OCI-M2 (cell line): ENCODE data around the gene MARK3.

Experiments
- DNase-seq: peaks from one replicate; lab custom pipeline; 2025; ENCODE audit not compliant: unreplicated experiment; lab: John Stamatoyannopoulos, UW

Gene MARK3

GRCh38 chr14:103366741-103367140, 18.5 kb upstream of the MARK3 start:
- DNase-seq = no peak

DNA sequence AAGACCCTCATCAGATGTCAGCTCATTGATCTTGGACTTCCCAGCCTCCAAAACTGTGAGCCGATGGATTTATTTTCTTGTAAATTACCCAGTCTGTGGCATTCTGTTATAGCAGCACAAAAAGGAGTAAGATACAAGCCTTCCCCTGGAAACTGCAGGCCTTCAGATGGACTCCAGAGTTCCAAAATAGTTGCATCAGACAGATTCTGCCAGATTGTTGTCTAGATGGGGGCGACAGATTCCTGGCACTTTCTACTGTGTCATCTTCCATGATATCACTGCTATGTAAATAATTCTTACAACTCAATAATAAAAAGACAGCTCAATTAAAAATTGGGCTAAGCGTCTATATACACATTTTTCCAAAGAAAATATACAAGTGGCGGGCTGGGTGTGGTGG, 17.2 kb upstream of the MARK3 start:
- DNase-seq = no peak

- no peak for DNase-seq
Observed at GRCh38 chr14:103370087-103370486, 15.1 kb upstream of the MARK3 start.

DNA sequence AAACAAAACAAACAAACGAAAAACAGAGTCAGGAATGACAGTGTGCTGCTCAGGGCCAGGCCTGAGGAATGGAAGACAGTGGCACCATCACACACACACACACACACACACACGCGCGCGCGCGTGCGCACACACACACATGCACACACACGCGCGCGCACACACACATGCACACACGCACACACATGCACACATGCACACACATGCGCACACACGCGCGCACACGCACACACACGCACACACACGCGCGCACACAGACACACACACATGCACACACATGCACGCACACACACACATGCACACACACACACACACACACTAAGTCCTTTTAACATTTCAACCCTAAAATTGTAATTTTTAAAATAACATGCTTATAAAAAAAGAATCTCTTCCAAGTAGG, 13.2 kb upstream of the MARK3 start:
- DNase-seq = no peak

DNA sequence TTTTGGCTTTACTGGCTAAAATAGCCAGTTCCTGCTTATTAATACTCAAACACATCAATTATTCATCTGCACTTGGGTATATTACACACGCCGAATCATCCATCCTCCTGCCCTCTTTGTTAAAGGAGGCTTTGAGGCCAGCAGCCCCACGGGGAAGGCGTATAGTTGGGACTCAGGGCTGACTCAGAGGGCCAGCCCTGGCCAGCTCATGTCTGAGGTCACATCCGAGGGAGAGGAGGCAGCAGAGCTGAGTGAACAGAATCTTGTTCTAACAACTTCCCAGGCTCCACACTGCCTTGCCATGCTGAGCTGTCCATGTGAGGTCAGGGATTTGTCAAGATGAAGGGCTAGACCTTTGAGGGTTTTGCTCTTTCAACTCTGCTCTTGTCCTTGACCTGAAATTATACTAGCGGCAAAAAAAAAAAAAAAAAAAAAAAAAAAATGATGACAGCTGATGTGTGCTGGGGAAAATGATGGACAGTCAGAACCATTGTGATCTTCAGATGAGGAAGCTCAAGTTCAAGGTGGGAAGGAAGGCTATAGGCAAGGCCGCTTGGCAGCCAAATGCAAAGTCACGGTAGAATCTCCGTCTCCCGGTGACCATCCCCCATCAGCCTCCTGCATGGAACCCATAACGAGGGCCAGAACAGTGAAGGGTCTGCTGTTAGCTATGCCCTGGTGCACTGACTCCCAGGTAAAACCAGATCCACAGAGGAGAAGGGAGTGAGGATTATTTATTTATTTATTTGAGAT, 12.5 kb upstream of the MARK3 start:
- DNase-seq = no peak

GRCh38 chr14:103374121-103374520, 11.1 kb upstream of the MARK3 start:
- DNase-seq = no peak

DNA sequence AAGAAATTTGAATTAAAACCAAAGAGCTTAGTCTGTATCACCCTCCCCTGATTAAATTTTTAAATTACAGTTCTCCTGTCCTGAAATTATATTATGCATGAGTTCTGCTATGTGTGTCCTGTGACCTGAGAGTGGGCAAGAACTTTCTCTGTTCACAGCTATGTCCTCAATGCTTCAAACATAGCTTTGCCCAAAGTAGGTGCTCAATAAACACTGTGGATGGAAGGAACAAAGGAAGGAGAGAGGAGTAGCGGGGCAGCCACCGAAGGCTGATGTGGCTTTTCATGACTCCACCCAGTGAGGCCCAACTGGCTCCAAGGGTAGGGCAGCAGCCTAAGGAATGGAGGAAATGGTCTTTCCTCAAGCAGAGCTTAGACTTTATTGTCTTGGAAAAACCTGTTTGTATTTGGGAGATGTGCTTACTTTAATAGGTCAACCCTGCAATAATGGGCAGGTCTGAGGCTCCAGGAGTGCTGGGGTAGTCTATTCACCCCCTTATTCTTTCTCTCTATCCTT, 7.6 kb upstream of the MARK3 start:
- DNase-seq = no peak

- peak; percentile 89 for DNase-seq
Observed at GRCh38 chr14:103378038-103378854, 7.0 kb upstream of the MARK3 start.

- DNase-seq = no peak
Observed at GRCh38 chr14:103380719-103381377, 4.4 kb upstream of the MARK3 start.

GRCh38 chr14:103382376-103382775, 2.8 kb upstream of the MARK3 start:
- no peak for DNase-seq

DNA sequence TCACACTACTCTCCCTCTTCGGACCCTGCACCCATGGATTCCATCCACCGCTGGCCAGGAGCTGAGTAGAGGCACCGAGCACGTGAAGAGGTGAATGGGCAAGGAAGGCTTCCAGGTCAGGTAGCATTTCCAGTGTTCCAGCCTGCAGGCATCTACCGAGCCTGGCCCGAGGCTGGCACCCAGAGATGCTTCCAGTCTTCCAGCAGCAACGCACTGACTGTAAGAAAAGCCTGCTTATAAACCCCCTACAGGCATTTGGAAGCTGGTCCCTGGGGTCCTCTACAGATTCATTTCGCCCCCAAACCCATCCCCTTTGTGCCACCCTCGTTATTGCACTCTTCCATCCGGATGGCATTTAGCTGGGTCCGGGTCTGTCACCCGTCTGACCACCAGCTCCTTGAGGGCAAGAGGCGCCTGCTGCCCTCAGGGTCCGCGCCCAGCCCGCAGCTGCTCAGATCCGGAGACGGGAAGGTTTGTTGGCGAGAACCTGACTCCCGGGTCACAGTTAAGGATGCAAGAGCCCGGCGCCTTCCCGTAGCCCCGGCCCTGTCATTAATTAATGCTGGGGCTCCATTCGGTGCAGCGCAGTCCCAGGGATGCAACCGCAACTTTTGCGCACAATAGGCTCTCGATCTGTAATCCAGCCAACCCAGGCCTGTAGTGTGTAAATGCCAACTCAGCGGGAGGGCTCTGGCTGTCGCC, 614 bp upstream of the MARK3 start:
- no peak for DNase-seq

DNA sequence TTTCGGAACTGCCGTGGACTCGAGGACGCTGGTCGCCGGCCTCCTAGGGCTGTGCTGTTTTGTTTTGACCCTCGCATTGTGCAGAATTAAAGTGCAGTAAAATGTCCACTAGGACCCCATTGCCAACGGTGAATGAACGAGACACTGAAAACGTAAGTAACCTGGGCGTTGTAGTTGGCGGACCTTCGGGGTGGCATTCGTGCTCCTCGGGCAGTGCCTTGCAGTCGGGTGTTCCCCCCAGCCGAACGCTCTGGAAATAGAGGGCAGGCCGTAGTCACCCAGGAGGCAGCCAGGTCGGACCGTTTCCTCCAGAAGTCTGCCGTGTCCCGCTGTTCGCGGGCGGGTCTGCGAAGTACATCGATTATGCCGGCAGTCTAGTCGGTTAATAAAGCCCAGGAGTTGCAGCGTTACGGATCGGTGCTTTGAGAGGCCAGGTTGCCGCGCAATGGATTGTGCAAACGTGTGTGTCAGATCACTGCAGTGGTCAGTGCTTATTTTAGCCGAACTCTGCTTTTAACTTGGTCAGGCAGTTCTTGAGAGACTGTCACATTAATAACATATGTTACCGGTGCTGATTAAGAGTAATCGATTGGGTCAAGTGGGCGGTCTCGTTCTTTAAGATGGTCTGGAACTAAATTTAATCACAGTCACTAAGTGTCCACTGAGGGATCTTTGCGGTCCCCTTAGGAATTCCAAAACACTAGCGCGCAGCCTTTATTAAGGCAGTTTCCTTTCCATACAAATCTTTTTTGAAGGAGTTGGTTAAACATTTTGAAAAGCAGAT, 906 bp downstream of the MARK3 start:
- DNase-seq = no peak

DNA sequence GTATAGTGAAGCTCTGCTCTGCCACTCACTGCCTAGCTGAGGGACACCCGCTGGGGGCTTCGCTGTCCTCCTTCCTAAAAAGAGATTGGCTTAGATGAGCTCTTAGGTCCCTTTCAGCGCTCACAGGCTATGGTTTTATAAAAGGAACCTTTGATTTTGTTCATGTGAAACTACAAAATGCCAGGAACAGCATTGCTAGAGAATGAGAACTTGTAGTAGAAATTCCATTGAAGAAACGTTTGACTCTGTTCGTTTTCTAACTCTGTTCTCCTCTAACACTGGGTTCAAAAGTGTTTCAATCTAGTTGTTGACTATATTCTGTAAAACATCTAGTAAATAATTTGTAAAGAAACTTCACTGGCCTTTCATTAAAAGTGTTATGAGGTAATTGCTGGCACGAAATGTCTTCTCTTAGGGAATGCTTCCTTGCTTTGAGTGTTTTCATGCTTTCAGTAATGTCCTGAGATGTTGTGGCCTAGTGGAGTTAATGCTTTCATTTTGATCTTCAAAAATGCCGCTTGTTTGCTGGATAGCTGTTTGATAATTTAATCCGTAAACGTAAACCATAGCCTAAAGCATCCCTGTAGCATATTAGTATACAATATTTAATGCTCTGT, 1.6 kb downstream of the MARK3 start:
- DNase-seq = no peak

DNA sequence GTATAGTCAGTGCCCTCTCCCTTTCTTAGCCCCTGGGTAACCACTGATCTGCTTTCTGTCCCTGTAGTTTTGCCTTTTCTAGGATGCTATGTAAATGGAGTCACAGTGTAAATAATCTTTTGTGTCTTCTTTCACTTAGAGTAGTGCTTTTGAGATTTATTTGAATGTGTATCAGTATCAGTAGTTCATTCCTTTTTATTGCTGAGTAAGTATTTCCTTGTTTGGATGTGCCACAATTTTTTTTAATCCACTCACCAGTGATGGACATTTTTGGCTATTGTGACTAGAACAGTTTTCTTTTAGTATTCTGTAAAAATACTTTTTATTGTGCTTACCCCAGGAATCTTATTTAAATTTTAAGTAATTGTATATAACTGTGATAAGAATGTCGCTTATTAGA, 3.4 kb downstream of the MARK3 start:
- no peak for DNase-seq

GRCh38 chr14:103390605-103391004, 5.4 kb downstream of the MARK3 start:
- no peak for DNase-seq

GRCh38 chr14:103391048-103391447, 5.8 kb downstream of the MARK3 start:
- DNase-seq = no peak

DNA sequence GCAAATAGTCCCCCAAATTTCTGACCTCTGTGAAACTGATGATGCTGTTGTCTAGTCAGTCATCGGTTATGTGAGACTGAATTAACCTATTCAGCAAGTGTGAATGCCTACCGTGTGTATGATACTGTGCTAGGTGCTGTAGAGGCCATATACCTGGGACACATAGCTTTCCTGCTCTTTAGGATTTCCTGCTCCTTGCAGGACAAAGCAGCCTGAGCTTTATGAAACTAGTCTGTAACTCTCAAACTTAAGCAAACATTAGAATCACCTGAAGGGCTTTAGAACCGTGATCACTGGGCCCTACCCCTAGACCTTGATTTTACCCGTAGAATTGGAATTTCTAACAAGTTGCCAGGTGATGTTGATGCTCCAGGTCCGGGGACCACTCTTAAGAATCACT, 6.9 kb downstream of the MARK3 start:
- DNase-seq = no peak

- DNase-seq = no peak
Observed at GRCh38 chr14:103392572-103392971, 7.4 kb downstream of the MARK3 start.

DNA sequence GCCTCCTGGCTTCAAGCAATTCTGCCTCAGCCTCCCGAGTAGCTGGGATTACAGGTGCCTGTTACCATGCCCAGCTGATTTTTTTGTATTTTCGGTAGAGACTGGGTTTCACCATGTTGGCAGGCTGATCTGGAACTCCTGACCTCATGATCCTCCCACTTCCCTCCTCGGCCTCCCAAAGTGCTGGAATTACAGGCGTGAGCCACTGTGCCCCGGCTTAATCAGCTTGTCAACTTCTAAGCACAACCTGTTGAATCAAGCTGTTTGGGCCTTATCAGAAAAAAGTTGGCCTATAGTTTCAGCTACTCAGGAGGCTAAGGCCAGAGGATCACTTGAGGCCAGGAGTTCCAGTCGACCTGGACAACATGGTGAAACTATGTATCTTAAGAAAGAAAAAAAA, 7.9 kb downstream of the MARK3 start:
- no peak for DNase-seq
